Tibial nerve (tissue), 4 donors: ENCODE data around the gene SPEN. TPM values are rescaled to one million over a fixed set of nuclear protein-coding genes. Genes with fewer than 3 reads are reported as not detected.

Source experiments
- DNase-seq, 2 donors: peaks; one replicate each; pipeline ENCODE4 v3.0.0-alpha.2; 2019; ENCODE audit warnings: low spot score in 2 of 2
- H3K27ac ChIP-seq, 4 donors: fragments of 200-600 bp; sonication (generic) in 3 of 4; one replicate each; pipeline ENCODE4 v1.5.1; 2017 to 2019; ENCODE audit warnings: mild to moderate bottlenecking in 1 of 4
- H3K27me3 ChIP-seq, 2 donors: fragments of 200-600 bp; sonication (generic) in 1 of 2; one replicate each; pipeline versions ENCODE4 v1.5.1 to v1.6.0; 2017 to 2019
- H3K36me3 ChIP-seq, 3 donors: fragments of 200-600 bp; sonication (generic); one replicate each; pipeline ENCODE4 v1.5.1; 2018 to 2019
- H3K4me1 ChIP-seq, 4 donors: fragments of 200-600 bp; sonication (generic) in 3 of 4; one replicate each; pipeline ENCODE4 v1.5.1; 2017 to 2019
- H3K4me3 ChIP-seq, 4 donors: fragments of 200-600 bp; sonication (generic) in 3 of 4; one replicate each; pipeline ENCODE4 v1.5.1; 2017 to 2019; ENCODE audit warnings: mild to moderate bottlenecking in 1 of 4, moderate library complexity in 1 of 4
- H3K9me3 ChIP-seq, 4 donors: fragments of 200-600 bp; sonication (generic) in 3 of 4; one replicate each; pipeline ENCODE4 v1.5.1; 2017 to 2019
- CTCF ChIP-seq, 5 experiments: fragments of 200-600 bp in 3 of 5; fragments of 450-650 bp in 2 of 5; sonication (generic) in 3 of 5; IDR thresholded peaks; one replicate each; pipeline ENCODE4 v1.5.1; 2016 to 2019; ENCODE audit warnings: antibody characterized with exemption in 5 of 5, mild to moderate bottlenecking in 3 of 5, moderate library complexity in 2 of 5
- EP300 ChIP-seq, 2 donors: sonication (generic); formaldehyde crosslinking; IDR thresholded peaks; one replicate each; pipeline ENCODE4 v1.6.1; 2017; ENCODE audit warnings: antibody characterized with exemption in 2 of 2, mild to moderate bottlenecking in 1 of 2
- POLR2A ChIP-seq, 2 donors: fragments of 450-650 bp; IDR thresholded peaks; one replicate each; pipeline ENCODE4 v1.6.1; 2017; ENCODE audit warnings: antibody characterized with exemption in 2 of 2, mild to moderate bottlenecking in 2 of 2, moderate library complexity in 2 of 2
- WGBS, 2 donors: methylation state at CpG; one replicate each; pipeline ENCODE4 v1.1.5; 2018; 5-methylcytosine and 5-hydroxymethylcytosine counted together
- total RNA-seq, 4 donors: library from RNA; depleted of rRNA; stranded (reverse); fragments of >200 nt; gene quantifications; one replicate each; pipeline ENCODE4 v1.1.0, GENCODE V29; 2016

The SPEN gene
- total RNA-seq, 4 donors from 2014 or later: 67.9 to 87.0 (median 77.8) TPM

GRCh38 chr1:15830258-15830657 is 17.2 kb upstream of the SPEN start:
- TF ChIP-seq CTCF (IDR thresholded peaks at IDR 0.05): peak in 1 of 5 experiments; percentile 10
- TF ChIP-seq EP300 (IDR thresholded peaks at IDR 0.05): no peak
- no peak for TF ChIP-seq POLR2A (IDR thresholded peaks at IDR 0.05)
- DNase-seq: no peak
- WGBS, 2 donors: 63 to 79% methylated on average over 1 of the region's 1 CpG
- H3K4me3 ChIP-seq: no peak overlapping the region
- peaks cover 0 to 46% (median 17%) of the 10 kb centered on the region in 4 donors for H3K4me1 ChIP-seq
- H3K27me3 ChIP-seq: no peaks in the 10 kb centered on the region
- H3K9me3 ChIP-seq: no peaks in the 10 kb centered on the region
- peak overlapping the region in 3 of 4 donors; percentile 1 to 100 (median 51) for H3K27ac ChIP-seq
- no peaks in the 10 kb centered on the region for H3K36me3 ChIP-seq

GRCh38 chr1:15833069-15833679 is 14.3 kb upstream of the SPEN start:
- no peak for TF ChIP-seq CTCF (IDR thresholded peaks at IDR 0.05)
- TF ChIP-seq EP300 (IDR thresholded peaks at IDR 0.05): no peak
- Histone ChIP-seq H3K9me3 (no peaks in the 10 kb centered on the region), H3K36me3 (no peaks in the 10 kb centered on the region), H3K27ac (peak overlapping the region; percentile 99 to 100 (median 100)), H3K4me3 (peak overlapping the region; percentile 73 to 93 (median 86)), H3K27me3 (no peaks in the 10 kb centered on the region), H3K4me1 (peaks cover 0 to 49% (median 14%) of the 10 kb centered on the region in 4 donors)
- DNase-seq: peak in 1 of 2 donors; percentile 40
- 54 to 63% methylated on average over 24 of the region's 24 CpGs for WGBS, 2 donors

GRCh38 chr1:15833842-15834405 is 13.6 kb upstream of the SPEN start:
- TF ChIP-seq POLR2A (IDR thresholded peaks at IDR 0.05) (no peak), CTCF (IDR thresholded peaks at IDR 0.05) (peak in 2 of 5 experiments; percentile 1 to 4), EP300 (IDR thresholded peaks at IDR 0.05) (no peak)
- 0 to 2% methylated on average over 10 of the region's 10 CpGs for WGBS, 2 donors

GRCh38 chr1:15834406-15835204 is 12.9 kb upstream of the SPEN start:
- H3K27ac ChIP-seq: peak overlapping the region; percentile 99 to 100 (median 100)
- WGBS, 2 donors: 0 to 1% methylated on average over 58 to 64 of the region's 77 CpGs
- no peaks in the 10 kb centered on the region for H3K27me3 ChIP-seq
- H3K4me3 ChIP-seq: peak overlapping the region; percentile 73 to 93 (median 86)
- H3K4me1 ChIP-seq: peaks cover 0 to 47% (median 14%) of the 10 kb centered on the region in 4 donors
- H3K36me3 ChIP-seq: no peaks in the 10 kb centered on the region
- peak; percentile 68 to 84 for DNase-seq
- peak in 2 of 5 experiments; percentile 0 to 29 for TF ChIP-seq CTCF (IDR thresholded peaks at IDR 0.05)
- peak in 1 of 2 donors; percentile 81 for TF ChIP-seq EP300 (IDR thresholded peaks at IDR 0.05)
- TF ChIP-seq POLR2A (IDR thresholded peaks at IDR 0.05): peak; percentile 73 to 83
- H3K9me3 ChIP-seq: no peaks in the 10 kb centered on the region

More at GRCh38 chr1:15833842-15834405, 13.6 kb upstream of the SPEN start:
- Histone ChIP-seq H3K27ac (peak overlapping the region; percentile 99 to 100 (median 100)), H3K27me3 (no peaks in the 10 kb centered on the region), H3K36me3 (no peaks in the 10 kb centered on the region), H3K4me3 (peak overlapping the region; percentile 73 to 93 (median 86)), H3K4me1 (peaks cover 0 to 49% (median 14%) of the 10 kb centered on the region in 4 donors), H3K9me3 (no peaks in the 10 kb centered on the region)
- DNase-seq: no peak
